K562 (cell line): ENCODE data around the gene MUC5B.

Experiments
- ARID3A ChIP-seq: IDR thresholded peaks from 2 replicates; pipeline ENCODE4 v1.6.1; 2012; ENCODE audit warnings: low read depth, low read length, improper control_type of control experiment, borderline replicate concordance
- POLR2A ChIP-seq: fragments of 450-650 bp; conservative IDR thresholded peaks from 2 replicates; pipeline ENCODE4 v1.6.1; 2016
- POLR3A ChIP-seq: IDR thresholded peaks from 2 replicates; pipeline ENCODE4 v1.6.1; 2011; ENCODE audit warnings: borderline replicate concordance, mild to moderate bottlenecking, moderate library complexity; ENCODE audit not compliant: insufficient read length, insufficient read depth; ENCODE audit errors: extremely low read depth
- TCF3 ChIP-seq: sonication (generic); formaldehyde crosslinking; IDR thresholded peaks from 2 replicates; pipeline ENCODE4 v1.4.0; 2020; ENCODE audit warnings: mild to moderate bottlenecking, missing genetic modification reagents
- ZFP36 ChIP-seq: fragments of 150-350 bp; IDR thresholded peaks from 2 replicates; pipeline ENCODE4 v1.6.1; 2018; ENCODE audit warnings: low read length, low read depth; ENCODE audit not compliant: partially characterized antibody
- ZNF175 ChIP-seq: fragments of 200-800 bp; sonication (Bioruptor generic); IDR thresholded peaks from 2 replicates; pipeline ENCODE4 v1.6.1; 2016; ENCODE audit warnings: low read depth, mild to moderate bottlenecking, missing genetic modification characterization, missing compliant biosample characterization
- ZNF24 ChIP-seq: fragments of 450-650 bp; IDR thresholded peaks from 2 replicates; pipeline ENCODE4 v1.6.1; 2016
- TF ChIP-seq, protein P1 (sequence below), 3 experiments: IDR thresholded peaks in 2 of 3; conservative IDR thresholded peaks in 1 of 3; 2 replicates each; pipeline ENCODE4 v1.5.1; 2011 to 2012; ENCODE audit warnings: low read length in 3 of 3, mild to moderate bottlenecking in 3 of 3, control low read depth in 2 of 3, improper control_type of control experiment in 1 of 3, inconsistent platforms in 1 of 3, low read depth in 1 of 3, mixed read lengths in 1 of 3, moderate library complexity in 1 of 3; ENCODE audit not compliant: insufficient read depth in 2 of 3

- TF ChIP-seq ZNF24 (no peak), TCF3 (CRISPR knock-in tag) (no peak), ARID3A (no peak), POLR3A (no peak), POLR2A (no peak), ZFP36 (no peak), ZNF175 (CRISPR knock-in tag) (no peak)
- TF ChIP-seq, protein P1, sequence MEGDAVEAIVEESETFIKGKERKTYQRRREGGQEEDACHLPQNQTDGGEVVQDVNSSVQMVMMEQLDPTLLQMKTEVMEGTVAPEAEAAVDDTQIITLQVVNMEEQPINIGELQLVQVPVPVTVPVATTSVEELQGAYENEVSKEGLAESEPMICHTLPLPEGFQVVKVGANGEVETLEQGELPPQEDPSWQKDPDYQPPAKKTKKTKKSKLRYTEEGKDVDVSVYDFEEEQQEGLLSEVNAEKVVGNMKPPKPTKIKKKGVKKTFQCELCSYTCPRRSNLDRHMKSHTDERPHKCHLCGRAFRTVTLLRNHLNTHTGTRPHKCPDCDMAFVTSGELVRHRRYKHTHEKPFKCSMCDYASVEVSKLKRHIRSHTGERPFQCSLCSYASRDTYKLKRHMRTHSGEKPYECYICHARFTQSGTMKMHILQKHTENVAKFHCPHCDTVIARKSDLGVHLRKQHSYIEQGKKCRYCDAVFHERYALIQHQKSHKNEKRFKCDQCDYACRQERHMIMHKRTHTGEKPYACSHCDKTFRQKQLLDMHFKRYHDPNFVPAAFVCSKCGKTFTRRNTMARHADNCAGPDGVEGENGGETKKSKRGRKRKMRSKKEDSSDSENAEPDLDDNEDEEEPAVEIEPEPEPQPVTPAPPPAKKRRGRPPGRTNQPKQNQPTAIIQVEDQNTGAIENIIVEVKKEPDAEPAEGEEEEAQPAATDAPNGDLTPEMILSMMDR (IDR thresholded peaks at IDR 0.05 in 2 of 3, conservative IDR thresholded peaks at IDR 0.05 in 1 of 3; ENCODE audit: insufficient read depth in 2 of 3, low read depth in 1 of 3, low read length in 3 of 3) = no peak
These were observed 42.7 kb upstream of the MUC5B start for GRCh38 chr11:1180171-1180570.
